GM18873 (cell line): ENCODE data around the gene KCNT1.

Experiments
- ATAC-seq: cut with Tn5 transposase; IDR thresholded peaks from one replicate; pipeline ENCODE4 v1.9.1; 2021; ENCODE audit warnings: mild to moderate bottlenecking, moderate library complexity, moderate number of reproducible peaks; ENCODE audit not compliant: unreplicated experiment, low FRiP score

Gene KCNT1

GRCh38 chr9:135697226-135697625 lies 4.8 kb upstream of the KCNT1 start:
- ATAC-seq = no peak

- ATAC-seq = no peak
Measured at GRCh38 chr9:135698236-135698635, 3.7 kb upstream of the KCNT1 start.

DNA sequence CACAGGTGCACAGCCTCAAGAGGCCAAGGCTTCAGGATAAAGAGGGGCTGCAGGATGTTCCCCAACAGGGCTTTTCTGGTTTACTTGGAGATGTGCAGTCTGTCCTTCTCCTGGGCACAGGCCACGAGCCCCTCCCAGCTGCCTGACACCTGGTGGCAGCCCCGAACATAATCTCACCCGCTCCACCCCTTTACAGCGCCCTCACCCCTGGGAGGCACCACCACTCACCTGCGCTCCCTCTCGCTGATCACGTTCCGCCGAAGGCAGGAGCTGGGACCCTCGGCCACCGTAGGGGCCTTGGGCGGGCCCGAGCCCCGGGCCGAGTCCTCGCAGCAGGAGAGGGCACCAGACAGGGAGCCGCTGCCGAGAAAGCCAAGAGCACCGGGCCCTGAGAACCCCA lies 3.2 kb upstream of the KCNT1 start:
- ATAC-seq = no peak

GRCh38 chr9:135699440-135699839 lies 2.5 kb upstream of the KCNT1 start, which contains the start of gene SOHLH1:
TSS of gene SOHLH1 (minus strand) at chr9:135699481. CDS start at chr9:135699467, 14 bp downstream.
- ATAC-seq = no peak

DNA sequence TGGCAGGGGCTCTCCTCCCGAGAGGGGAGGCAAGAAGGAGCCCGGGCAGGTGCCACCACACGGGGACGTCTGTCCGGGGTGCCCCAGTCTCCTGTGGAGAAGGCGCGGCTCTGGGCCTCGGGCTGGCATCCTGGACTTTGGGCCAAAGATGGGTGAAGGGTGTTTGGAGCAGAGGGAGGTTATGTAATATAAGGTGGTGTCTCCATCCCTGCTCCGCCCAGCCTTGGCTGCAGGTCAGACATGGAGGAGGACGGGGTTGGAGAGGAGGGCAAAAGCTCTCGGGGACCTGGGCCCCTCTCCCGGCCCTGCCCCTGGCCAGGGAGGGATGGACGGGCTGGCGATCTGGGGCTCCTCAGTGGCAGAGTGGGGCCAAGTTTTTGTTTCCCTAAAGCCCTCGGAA lies 1.5 kb upstream of the KCNT1 start:
- no peak for ATAC-seq

GRCh38 chr9:135701067-135701958 lies 672 bp upstream of the KCNT1 start:
- ATAC-seq = no peak

- ATAC-seq = no peak
Measured at GRCh38 chr9:135703726-135704125, 1.7 kb downstream of the KCNT1 start.

- no peak for ATAC-seq
Measured at GRCh38 chr9:135704483-135704882, 2.5 kb downstream of the KCNT1 start.

DNA sequence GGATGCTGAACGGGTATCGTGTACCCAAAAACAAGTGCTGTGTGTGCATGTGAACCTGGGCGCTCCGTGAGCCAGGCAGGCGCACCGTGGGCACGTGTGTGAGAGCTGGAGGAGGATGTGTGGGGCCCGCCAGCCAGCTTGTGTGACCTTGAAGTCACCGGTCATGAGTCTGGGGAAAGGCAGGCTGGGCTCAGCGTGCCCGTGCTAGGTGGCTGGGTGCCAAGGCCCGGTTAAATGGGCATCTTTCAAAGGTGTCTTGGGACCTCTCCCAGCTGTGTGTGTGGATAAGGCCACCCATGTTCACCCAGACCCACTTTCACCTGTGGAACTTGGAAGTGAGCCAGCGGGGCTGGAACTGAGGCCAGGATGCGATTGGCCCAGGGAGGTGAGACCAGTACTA lies 3.4 kb downstream of the KCNT1 start:
- no peak for ATAC-seq

DNA sequence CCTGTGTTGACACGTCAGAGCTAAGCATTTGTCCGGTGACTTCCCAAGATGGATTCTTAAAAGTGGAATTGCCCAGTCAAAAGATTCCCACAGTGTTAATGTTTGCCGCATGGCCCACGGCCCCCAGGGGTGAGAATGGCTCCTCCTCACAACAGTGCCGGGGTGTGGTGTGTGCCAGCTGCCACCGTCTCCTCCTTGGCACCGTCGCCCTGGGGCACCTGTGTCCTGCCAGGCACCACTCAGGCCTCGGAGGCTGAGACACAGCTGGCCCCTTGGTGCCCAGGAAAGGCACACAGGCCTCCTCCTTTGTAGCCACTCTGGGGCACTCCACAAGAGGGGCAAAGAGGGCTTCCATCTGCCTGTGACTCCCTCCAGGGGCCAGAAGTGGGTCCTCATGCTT lies 4.3 kb downstream of the KCNT1 start:
- no peak for ATAC-seq

DNA sequence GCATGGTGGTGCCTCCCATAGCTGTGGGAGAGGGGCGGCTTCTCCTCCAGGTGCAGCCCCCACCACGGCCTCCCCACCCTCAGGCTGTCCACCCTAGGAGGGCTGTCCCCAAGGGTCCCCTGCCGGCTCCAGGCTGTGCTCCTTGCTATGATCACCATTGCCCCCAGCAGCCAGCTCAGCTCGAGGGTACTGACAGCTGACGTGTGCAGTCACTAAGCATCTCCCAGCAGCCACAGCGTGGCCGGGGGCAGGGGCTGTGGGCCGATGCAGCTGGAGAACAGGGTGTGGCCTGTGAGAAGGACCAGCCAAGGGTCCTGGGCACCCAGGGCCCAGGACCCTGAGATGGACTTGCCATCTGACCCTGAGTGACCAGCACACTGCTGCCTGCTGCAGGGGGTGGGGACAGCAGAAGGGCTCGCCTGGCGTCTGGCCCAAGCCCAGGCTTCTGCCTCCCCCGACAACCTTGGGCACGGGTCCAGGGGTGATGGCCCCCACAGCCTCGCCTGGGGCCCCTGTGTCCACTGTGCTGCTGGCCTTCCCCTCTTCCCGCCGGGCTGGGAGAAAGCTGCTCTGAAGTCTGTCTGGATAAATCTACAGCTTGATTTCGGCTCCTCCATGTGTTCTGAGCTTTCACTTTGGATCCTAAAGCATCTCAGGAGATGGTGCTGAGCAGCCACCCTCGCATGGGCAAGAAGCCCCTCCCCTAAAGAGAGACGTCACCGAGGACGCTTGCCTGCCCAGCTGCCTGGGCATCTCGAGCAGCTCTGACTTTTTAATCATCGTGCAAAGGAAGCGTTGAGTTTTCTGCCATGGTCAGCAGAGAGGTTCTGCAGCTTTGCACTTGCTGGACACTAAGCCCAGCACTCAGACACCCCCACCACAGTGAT lies 5.5 kb downstream of the KCNT1 start:
- ATAC-seq = no peak

- ATAC-seq = no peak
Measured at GRCh38 chr9:135708164-135708563, 6.2 kb downstream of the KCNT1 start.

DNA sequence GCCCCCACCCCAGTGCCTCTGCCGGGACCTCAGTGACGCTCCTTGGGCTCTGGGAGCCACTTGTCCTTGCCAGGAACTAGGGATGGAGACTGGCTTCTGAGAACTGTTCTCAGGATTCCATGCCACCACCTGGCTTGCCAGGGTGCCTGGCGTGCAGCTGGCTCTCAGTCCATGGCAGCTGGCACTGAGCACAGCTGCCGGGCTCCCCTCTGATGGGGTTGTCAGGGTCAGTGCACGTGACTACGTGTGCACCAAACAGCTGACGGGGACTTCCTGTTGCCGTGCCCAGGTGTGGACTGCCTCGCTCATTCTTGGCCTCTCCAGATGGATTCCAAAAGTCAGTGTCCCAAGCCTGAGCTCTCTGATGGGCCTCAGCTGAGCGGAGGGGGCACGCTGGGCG lies 9.4 kb downstream of the KCNT1 start:
- no peak for ATAC-seq

DNA sequence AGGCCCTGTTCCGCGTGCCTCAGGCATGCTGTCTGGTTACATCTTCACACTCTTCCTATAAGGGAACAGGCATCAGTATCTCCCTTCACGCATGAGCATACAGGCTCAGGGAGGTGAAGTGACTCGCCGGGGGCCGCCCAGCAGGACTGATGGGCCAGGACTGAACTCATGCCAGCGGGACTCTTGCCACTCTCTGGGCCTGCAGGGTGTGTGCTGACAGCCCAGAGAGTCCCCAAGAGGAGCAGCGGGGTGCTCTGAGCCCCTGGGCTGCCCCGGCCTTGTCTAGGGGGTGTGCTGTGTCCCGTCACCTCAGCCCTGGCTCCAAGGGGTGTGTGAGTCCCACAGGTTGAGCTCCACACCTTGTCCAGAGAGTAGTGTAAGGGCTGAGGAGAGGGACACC lies 9.9 kb downstream of the KCNT1 start:
- ATAC-seq = no peak

DNA sequence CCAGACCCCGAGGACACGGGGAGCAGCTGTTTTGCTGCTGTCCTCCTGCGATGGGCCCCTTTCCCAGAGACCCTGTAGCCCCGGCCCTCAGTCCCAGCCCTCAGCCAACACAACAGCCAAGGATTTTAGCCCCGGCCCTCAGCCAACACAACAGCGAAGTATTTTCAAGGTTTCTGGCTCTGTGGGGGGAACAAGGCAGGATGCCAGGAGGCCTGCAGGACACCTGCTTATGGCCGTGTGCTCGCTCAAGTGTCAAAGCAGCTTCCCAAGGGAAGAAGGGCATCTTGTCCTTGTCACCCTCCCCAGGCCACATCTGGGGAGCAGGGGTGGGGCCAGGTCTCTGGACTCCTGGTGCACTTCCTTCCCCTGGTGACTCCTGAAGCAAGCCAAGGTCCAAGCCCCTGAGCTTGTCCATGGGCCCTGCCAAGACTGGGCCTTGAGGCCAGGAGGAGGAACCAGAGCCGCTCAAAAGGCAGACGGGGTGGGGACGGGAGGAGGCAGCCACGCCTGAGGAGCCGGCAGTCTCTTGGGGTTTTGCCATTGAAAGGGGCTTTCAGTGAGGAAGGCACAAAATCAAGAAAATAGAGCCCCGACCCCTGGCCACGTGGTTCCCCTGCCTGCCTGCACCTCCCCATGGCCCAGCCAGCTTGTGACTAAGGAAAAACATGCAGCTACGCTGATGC lies 10.8 kb downstream of the KCNT1 start:
- no peak for ATAC-seq

DNA sequence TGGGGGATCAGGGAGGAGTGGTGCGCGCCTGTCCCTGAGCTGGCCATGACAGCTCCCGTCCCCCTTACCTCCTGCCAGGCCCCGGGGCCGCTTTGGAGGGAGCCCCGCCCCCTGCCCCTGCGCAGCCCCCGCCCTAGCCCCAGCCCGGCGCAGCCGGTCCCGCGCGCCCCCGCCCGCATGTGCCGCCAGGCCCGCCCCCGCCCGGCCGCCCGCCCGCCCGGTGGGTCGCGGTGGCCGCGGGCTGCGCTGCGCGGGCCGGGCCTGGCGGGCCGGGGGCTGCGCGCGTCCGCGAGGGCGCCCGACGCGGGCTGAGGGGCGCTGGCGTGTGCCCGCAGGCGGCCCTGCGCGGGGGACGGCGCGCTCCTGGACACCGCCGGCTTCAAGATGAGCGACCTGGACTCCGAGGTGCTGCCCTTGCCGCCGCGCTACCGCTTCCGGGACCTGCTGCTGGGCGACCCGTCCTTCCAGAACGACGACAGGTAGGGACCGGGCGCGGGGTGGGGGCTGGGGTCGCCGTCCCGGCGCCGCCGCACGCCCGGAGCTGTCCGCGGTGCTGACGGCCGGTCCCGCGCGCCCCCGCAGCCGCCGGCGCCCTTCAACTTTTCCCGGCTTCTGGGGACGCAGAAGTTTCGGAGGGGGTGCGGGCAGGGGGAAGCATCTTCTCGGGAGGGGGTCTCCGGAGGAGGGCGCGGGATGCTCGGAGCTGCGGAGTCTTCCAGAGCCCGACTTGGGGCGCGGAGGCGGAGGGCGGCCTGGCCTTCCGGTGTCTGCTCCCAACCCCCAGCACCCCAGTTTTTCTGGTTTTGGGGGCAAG lies 12.5 kb downstream of the KCNT1 start:
- ATAC-seq = no peak

DNA sequence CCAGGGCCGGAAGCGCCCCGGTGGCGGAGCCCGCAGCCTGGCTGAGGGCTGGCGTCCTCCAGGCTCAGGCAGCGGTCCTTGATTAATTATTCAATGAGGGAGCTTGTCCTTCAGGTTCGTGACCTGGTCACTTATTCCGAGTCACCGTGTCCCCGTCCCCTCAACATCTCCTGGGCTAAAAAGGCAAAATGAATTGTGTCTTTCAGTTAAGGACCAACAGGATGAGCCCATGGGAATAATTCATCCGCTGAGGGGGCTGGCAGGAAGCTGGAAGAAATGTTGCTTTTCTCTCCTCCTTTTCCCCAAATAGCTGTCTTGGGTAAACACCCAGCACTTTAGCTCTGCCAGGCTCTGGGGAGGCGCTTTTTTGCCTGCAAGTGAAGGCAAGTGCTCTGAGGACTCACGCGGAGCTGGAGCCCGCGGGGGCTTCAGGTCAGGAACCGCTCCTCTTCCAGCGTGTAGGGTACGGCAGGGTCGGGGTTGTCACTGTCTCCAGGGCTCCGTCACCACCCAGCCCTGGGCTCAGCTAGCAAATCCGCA lies 13.1 kb downstream of the KCNT1 start:
- no peak for ATAC-seq

GRCh38 chr9:135716045-135716444 lies 14.1 kb downstream of the KCNT1 start:
- ATAC-seq = no peak

DNA sequence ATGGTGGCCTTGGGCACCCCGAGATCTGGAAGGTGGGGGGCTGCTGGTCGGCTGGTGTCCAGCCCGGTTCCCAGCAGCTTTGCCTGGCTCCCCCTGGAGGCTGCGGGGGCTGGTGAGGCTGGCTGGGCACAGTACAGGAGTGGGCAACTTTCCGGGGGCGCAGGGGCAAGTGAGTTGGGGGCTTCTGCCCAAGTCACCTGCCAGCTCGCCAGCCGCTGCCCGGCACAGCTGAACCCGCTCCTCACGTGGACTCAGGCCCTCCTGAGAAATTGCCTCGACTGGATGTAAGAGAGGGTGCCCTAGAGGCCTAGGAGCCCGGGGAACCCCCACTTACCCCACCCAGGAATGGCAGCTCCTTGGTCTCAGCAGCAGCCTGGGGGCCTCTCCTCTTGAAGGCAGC lies 15.4 kb downstream of the KCNT1 start:
- ATAC-seq = no peak

DNA sequence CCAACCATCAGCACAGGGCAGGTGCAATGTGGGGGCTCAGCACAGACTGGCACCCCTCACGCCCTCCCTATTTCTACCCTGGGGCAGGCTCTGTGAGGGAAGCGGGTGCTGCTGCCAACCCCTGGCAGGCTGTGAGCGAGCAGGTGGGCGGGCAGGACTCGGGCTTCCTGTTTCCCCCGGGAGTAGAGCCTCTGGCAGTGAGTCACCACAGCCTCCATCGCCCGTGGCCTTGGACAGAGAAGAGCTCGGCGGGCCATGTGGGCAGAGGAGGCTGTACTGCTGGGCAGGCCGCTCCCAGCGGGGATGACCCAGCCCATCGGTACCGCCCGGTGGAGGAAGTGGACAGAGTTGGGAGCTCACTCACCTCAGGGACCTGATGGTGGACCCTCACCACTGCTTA lies 16.6 kb downstream of the KCNT1 start:
- no peak for ATAC-seq
